Metanephros (tissue), 1 donor: ENCODE results near the gene OR4B1. TPM values are rescaled to one million over a fixed set of nuclear protein-coding genes. Genes with fewer than 3 reads are reported as not detected.

Experiments
- total RNA-seq: library from RNA; depleted of rRNA; stranded (reverse); fragments of >200 nt; gene quantifications from one replicate; pipeline ENCODE4 v1.2.3, GENCODE V29; 2014

OR4B1 gene
- not detected for total RNA-seq

GRCh38 chr11:48216510-48216909 lies at the start of gene OR4B1:
Gene OR4B1 (plus strand): TSS chr11:48216810. CDS start chr11:48216810, 0 bp downstream.

GRCh38 chr11:48244804-48245203 lies 28.2 kb downstream of the OR4B1 start, which contains the start of gene OR4X2:
Gene OR4X2 (plus strand): TSS chr11:48245104. CDS start chr11:48245104, 0 bp downstream.

GRCh38 chr11:48263423-48263911 lies 46.9 kb downstream of the OR4B1 start, which contains the start of gene OR4X1:
Gene OR4X1 (plus strand): TSS chr11:48263861. CDS start chr11:48263861, 0 bp downstream.

Other genes with a start within 250 kb of the OR4B1 start
- gene PTPRJ, start 236.3 kb upstream of the OR4B1 start, total RNA-seq = 25.0 TPM
- gene OR4X2, start 28.3 kb downstream of the OR4B1 start, total RNA-seq = not detected
- gene OR4X1, start 47.1 kb downstream of the OR4B1 start, total RNA-seq = not detected
- gene OR4S1, start 89.4 kb downstream of the OR4B1 start, total RNA-seq = not detected
- not detected for gene OR4C3, start 108.1 kb downstream of the OR4B1 start, total RNA-seq
- gene OR4C5, start 149.7 kb downstream of the OR4B1 start, total RNA-seq = not detected